T-cell (primary cell): ENCODE results near the gene STX12. TPM values are rescaled to one million over a fixed set of nuclear protein-coding genes. Genes with fewer than 3 reads are reported as not detected.

ENCODE experiments used
- ATAC-seq, 4 experiments: fragments of 200-7000 bp in 3 of 4; fragments of 150-1000 bp in 1 of 4; cut with Tn5 transposase; replicated peaks in 1 of 4; 1 replicate in 3 of 4; 2 replicates in 1 of 4; pipeline ENCODE4 v1.10.0; 2021; ENCODE audit warnings: moderate library complexity in 3 of 4, mild to moderate bottlenecking in 2 of 4, moderate number of reproducible peaks in 1 of 4
- CTCF ChIA-PET, 2 donors: fragments of 300-600 bp; sonication (Branson Sonifier 250); formaldehyde crosslinking; loops; one replicate each; lab custom pipeline; 2022; ENCODE audit warnings: antibody characterized with exemption in 2 of 2; lab: Charles Lee
- POLR2A ChIA-PET, 2 donors: fragments of 300-600 bp; sonication (Branson Sonifier 250); formaldehyde crosslinking; loops; one replicate each; lab custom pipeline; 2022; ENCODE audit warnings: antibody characterized with exemption in 2 of 2; lab: Charles Lee
- DNase-seq, 35 experiments: peaks; one replicate each; pipeline versions ENCODE4 v3.0.0 to v3.0.0-alpha.2; 2013 to 2023
- H3K27ac ChIP-seq: one replicate; pipeline ENCODE4 v1.5.1; 2013; ENCODE audit warnings: low read length
- H3K27me3 ChIP-seq, 2 experiments: replicated peaks in 1 of 2; 1 replicate in 1 of 2; 2 replicates in 1 of 2; pipeline versions ENCODE4 v1.6.1 to v1.7.0; 2013; ENCODE audit warnings: low read length in 1 of 2, mixed read lengths in 1 of 2; ENCODE audit not compliant: control insufficient read depth in 2 of 2, insufficient read depth in 2 of 2; ENCODE audit errors: extremely low read depth in 1 of 2
- H3K36me3 ChIP-seq, 2 donors: 1 replicate in 1 of 2; 2 replicates in 1 of 2; pipeline versions ENCODE4 v1.6.1 to v1.7.0; 2013; ENCODE audit warnings: low read length in 1 of 2; ENCODE audit not compliant: control insufficient read depth in 2 of 2, insufficient read depth in 1 of 2; ENCODE audit errors: extremely low read depth in 1 of 2
- H3K4me1 ChIP-seq, 2 experiments: 1 replicate in 1 of 2; 2 replicates in 1 of 2; pipeline versions ENCODE4 v1.6.1 to v1.7.0; 2013; ENCODE audit warnings: low read length in 2 of 2, mixed read lengths in 1 of 2; ENCODE audit not compliant: insufficient read depth in 2 of 2, control insufficient read depth in 1 of 2; ENCODE audit errors: extremely low read depth in 1 of 2
- H3K4me3 ChIP-seq, 2 donors: 1 replicate in 1 of 2; 2 replicates in 1 of 2; pipeline versions ENCODE4 v1.5.1 to v1.7.0; 2013; ENCODE audit warnings: mild to moderate bottlenecking in 2 of 2, low read length in 1 of 2, moderate library complexity in 1 of 2; ENCODE audit not compliant: control insufficient read depth in 1 of 2; ENCODE audit errors: extremely low read depth in 1 of 2
- H3K9me3 ChIP-seq: 2 replicates; pipeline ENCODE4 v1.7.0; 2013
- H3K27ac Mint-ChIP-seq, 2 donors: one replicate each; pipeline ENCODE4 v1.8.0; 2020 to 2021; ENCODE audit warnings: mild to moderate bottlenecking in 2 of 2, mixed read lengths in 2 of 2
- H3K27me3 Mint-ChIP-seq, 2 donors: one replicate each; pipeline ENCODE4 v1.8.0; 2021 to 2022; ENCODE audit warnings: mixed read lengths in 2 of 2
- H3K36me3 Mint-ChIP-seq: one replicate; pipeline ENCODE4 v1.8.0; 2021; ENCODE audit warnings: mixed read lengths
- H3K4me1 Mint-ChIP-seq, 3 donors: one replicate each; pipeline ENCODE4 v1.8.0; 2020 to 2022; ENCODE audit warnings: mixed read lengths in 3 of 3, mild to moderate bottlenecking in 1 of 3
- H3K4me3 Mint-ChIP-seq, 3 donors: one replicate each; pipeline ENCODE4 v1.8.0; 2020 to 2022; ENCODE audit warnings: mild to moderate bottlenecking in 3 of 3, mixed read lengths in 3 of 3, moderate library complexity in 3 of 3
- H3K9me3 Mint-ChIP-seq, 3 donors: one replicate each; pipeline ENCODE4 v1.8.0; 2020 to 2022; ENCODE audit warnings: mixed read lengths in 3 of 3
- WGBS: methylation state at CpG from one replicate; pipeline ENCODE4 v1.1.5; 2013; ENCODE audit warnings: missing lambda C conversion rate; ENCODE audit not compliant: insufficient coverage; 5-methylcytosine and 5-hydroxymethylcytosine counted together
- total RNA-seq, 35 experiments: library from RNA in 6 of 35; stranded (reverse) in 6 of 35; fragments of 120-200 nt in 1 of 35; gene quantifications; one replicate each; pipeline versions ENCODE4 v1.2.1 to v1.2.4 and lab custom pipeline; 2013 to 2026

STX12 gene
- total RNA-seq, 5 donors from 2014 or later (not counting 1 experiment from before 2014, with no cell fraction given): 21.2 to 31.4 (median 27.4) TPM

GRCh38 chr1:27736252-27736651 is 36.8 kb upstream of the STX12 start:
- H3K27me3 ChIP-seq: no peaks in the 10 kb centered on the region
- WGBS: no CpG with 5 or more reads among the region's 3 CpGs
- no peaks in the 10 kb centered on the region for H3K4me1 ChIP-seq
- Mint-ChIP-seq H3K4me3 (no peak overlapping the region), H3K27ac (no peak overlapping the region), H3K27me3 (no peaks in the 10 kb centered on the region), H3K4me1 (no peaks in the 10 kb centered on the region), H3K36me3 (peaks cover 48% of the 10 kb centered on the region), H3K9me3 (no peaks in the 10 kb centered on the region)
- H3K27ac ChIP-seq: no peak overlapping the region
- H3K4me3 ChIP-seq: no peak overlapping the region
- DNase-seq (no peak), ATAC-seq (no peak)
- H3K36me3 ChIP-seq: peaks cover 7 to 50% of the 10 kb centered on the region in 2 donors
- POLR2A ChIA-PET: no interaction called here
- CTCF ChIA-PET: no interaction called here
- H3K9me3 ChIP-seq: no peaks in the 10 kb centered on the region

GRCh38 chr1:27741121-27741520 is 31.9 kb upstream of the STX12 start:
- CTCF ChIA-PET: no interaction called here
- WGBS: 100% methylated on average over 3 of the region's 6 CpGs
- no peaks in the 10 kb centered on the region for H3K4me1 Mint-ChIP-seq
- no peak overlapping the region for H3K4me3 Mint-ChIP-seq
- Histone ChIP-seq H3K4me1 (no peaks in the 10 kb centered on the region), H3K36me3 (peaks cover 12 to 41% of the 10 kb centered on the region in 2 donors), H3K9me3 (no peaks in the 10 kb centered on the region), H3K27me3 (no peaks in the 10 kb centered on the region), H3K4me3 (no peak overlapping the region), H3K27ac (no peak overlapping the region)
- no peak for ATAC-seq
- POLR2A ChIA-PET: no interaction called here
- no peaks in the 10 kb centered on the region for H3K9me3 Mint-ChIP-seq
- no peaks in the 10 kb centered on the region for H3K27me3 Mint-ChIP-seq
- peaks cover 46% of the 10 kb centered on the region for H3K36me3 Mint-ChIP-seq
- DNase-seq: no peak
- no peak overlapping the region for H3K27ac Mint-ChIP-seq

DNA sequence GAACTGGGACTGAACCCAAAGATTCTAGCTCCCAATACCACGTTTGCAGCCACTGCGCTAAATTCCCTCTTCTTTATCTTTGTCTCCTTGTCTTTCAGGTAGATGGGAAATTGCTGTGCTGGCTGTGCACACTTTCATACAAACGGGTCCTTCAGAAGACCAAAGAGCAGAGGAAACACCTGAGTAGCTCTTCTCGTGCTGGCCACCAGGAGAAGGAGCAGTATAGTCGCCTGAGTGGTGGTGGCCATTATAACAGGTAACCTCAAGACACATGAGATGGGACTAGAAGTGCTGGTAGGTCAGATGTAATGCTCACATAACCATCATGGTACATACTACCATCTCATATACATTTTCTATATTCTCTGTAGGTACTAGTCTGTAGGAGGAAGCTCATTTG is 28.5 kb upstream of the STX12 start:
- peaks cover 14 to 38% of the 10 kb centered on the region in 2 donors for H3K36me3 ChIP-seq
- DNase-seq (no peak), ATAC-seq (no peak)
- no peak overlapping the region for H3K27ac Mint-ChIP-seq
- WGBS: no CpG with 5 or more reads among the region's 5 CpGs
- no peaks in the 10 kb centered on the region for H3K4me1 ChIP-seq
- no peaks in the 10 kb centered on the region for H3K27me3 Mint-ChIP-seq
- no peaks in the 10 kb centered on the region for H3K9me3 ChIP-seq
- H3K9me3 Mint-ChIP-seq: no peaks in the 10 kb centered on the region
- no peaks in the 10 kb centered on the region for H3K4me1 Mint-ChIP-seq
- CTCF ChIA-PET: interaction anchor here in 1 of 2 donors (0.6 kb wide), 1 partner anchor 44 kb away, joined by 3 read pairs; no protein-coding TSS in a partner anchor
- H3K4me3 ChIP-seq: no peak overlapping the region
- H3K4me3 Mint-ChIP-seq: no peak overlapping the region
- H3K27me3 ChIP-seq: no peaks in the 10 kb centered on the region
- H3K36me3 Mint-ChIP-seq: peaks cover 47% of the 10 kb centered on the region
- POLR2A ChIA-PET: no interaction called here
- no peak overlapping the region for H3K27ac ChIP-seq

DNA sequence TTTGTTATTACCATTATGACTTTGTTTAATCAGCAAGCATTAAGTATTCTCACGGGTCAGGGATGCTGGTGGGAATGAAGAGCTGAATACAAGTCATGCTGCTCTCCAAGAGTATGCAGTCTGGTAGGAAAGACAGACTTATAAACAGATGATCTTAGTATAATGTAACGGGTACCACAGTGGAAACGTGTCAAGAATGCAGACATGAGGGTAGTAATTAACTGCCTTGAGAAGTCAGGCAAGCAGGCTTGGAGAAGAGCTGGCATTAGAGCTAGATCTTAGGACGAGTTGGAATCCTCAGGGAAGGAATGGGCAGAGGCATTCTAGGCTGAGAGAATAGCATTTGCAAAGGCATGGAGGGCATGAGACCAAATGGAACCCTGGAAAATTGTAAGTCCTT is 27.6 kb upstream of the STX12 start:
- H3K4me3 Mint-ChIP-seq: no peak overlapping the region
- POLR2A ChIA-PET: interaction anchor here in 1 of 2 donors (0.6 kb wide), 1 partner anchor 425 kb away, joined by 6 read pairs; no protein-coding TSS in a partner anchor
- H3K27me3 Mint-ChIP-seq: no peaks in the 10 kb centered on the region
- Histone ChIP-seq H3K27me3 (no peaks in the 10 kb centered on the region), H3K36me3 (peaks cover 15 to 40% of the 10 kb centered on the region in 2 donors), H3K9me3 (no peaks in the 10 kb centered on the region), H3K27ac (no peak overlapping the region), H3K4me1 (no peaks in the 10 kb centered on the region), H3K4me3 (no peak overlapping the region)
- H3K9me3 Mint-ChIP-seq: no peaks in the 10 kb centered on the region
- 95% methylated on average over 4 of the region's 4 CpGs for WGBS
- H3K27ac Mint-ChIP-seq: no peak overlapping the region
- ATAC-seq: no peak
- no peak for DNase-seq
- CTCF ChIA-PET: interaction anchor here in 1 of 2 donors (1.0 kb wide), 1 partner anchor 76 kb away, joined by 3 read pairs; no protein-coding TSS in a partner anchor
- peaks cover 49% of the 10 kb centered on the region for H3K36me3 Mint-ChIP-seq
- no peaks in the 10 kb centered on the region for H3K4me1 Mint-ChIP-seq

- ChIA-PET CTCF (no interaction called here), POLR2A (no interaction called here)
- no peaks in the 10 kb centered on the region for H3K9me3 ChIP-seq
- 57% methylated on average over 2 of the region's 3 CpGs for WGBS
- H3K36me3 Mint-ChIP-seq: peaks cover 51% of the 10 kb centered on the region
- no peaks in the 10 kb centered on the region for H3K27me3 ChIP-seq
- H3K27ac Mint-ChIP-seq: no peak overlapping the region
- H3K27ac ChIP-seq: no peak overlapping the region
- H3K4me3 Mint-ChIP-seq: no peak overlapping the region
- no peaks in the 10 kb centered on the region for H3K27me3 Mint-ChIP-seq
- no peaks in the 10 kb centered on the region for H3K4me1 ChIP-seq
- H3K4me3 ChIP-seq: no peak overlapping the region
- DNase-seq: no peak
- H3K9me3 Mint-ChIP-seq: no peaks in the 10 kb centered on the region
- peaks cover 5 to 58% of the 10 kb centered on the region in 2 donors for H3K36me3 ChIP-seq
- H3K4me1 Mint-ChIP-seq: peaks cover 0 to 4% (median 0%) of the 10 kb centered on the region in 3 donors
- no peak for ATAC-seq
Observed at GRCh38 chr1:27752360-27752759, 20.7 kb upstream of the STX12 start.

DNA sequence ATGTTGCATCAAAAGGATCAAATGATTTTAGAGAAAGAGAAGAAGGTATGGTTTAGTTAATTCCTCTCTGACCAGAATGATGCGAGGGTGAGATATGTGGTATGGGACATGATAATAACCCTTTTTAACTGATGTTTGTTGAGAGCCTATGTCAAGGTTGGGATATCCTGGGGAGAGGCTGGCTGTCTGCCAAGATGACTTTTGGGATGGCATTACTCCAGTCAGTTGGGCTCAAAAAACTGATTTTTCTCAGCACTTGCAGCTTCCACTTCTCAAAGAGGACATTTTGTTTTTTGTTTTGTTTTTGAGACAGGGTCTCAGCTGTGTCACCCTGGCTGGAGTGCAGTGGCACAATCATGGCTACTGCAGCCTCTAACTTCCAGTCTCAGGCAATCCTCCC is 17.7 kb upstream of the STX12 start:
- Histone ChIP-seq H3K36me3 (peaks cover 0 to 66% of the 10 kb centered on the region in 2 donors), H3K4me3 (no peak overlapping the region), H3K27ac (no peak overlapping the region), H3K27me3 (no peaks in the 10 kb centered on the region), H3K9me3 (no peaks in the 10 kb centered on the region), H3K4me1 (no peaks in the 10 kb centered on the region)
- Mint-ChIP-seq H3K27ac (no peak overlapping the region), H3K36me3 (peaks cover 51% of the 10 kb centered on the region), H3K9me3 (no peaks in the 10 kb centered on the region), H3K27me3 (no peaks in the 10 kb centered on the region), H3K4me1 (peaks cover 0 to 4% (median 0%) of the 10 kb centered on the region in 3 donors), H3K4me3 (no peak overlapping the region)
- 100% methylated on average over 1 of the region's 1 CpG for WGBS
- no peak for DNase-seq
- CTCF ChIA-PET: interaction anchor here in 1 of 2 donors (0.6 kb wide), 1 partner anchor 1037 kb away, joined by 3 read pairs; no protein-coding TSS in a partner anchor
- no peak for ATAC-seq
- POLR2A ChIA-PET: no interaction called here
